GM18508 (cell line): ENCODE results near the gene PRICKLE2.

ENCODE experiments used
- ATAC-seq: cut with Tn5 transposase; IDR thresholded peaks from one replicate; pipeline ENCODE4 v1.9.1; 2021; ENCODE audit warnings: moderate number of reproducible peaks; ENCODE audit not compliant: insufficient read depth, unreplicated experiment

Gene PRICKLE2

DNA sequence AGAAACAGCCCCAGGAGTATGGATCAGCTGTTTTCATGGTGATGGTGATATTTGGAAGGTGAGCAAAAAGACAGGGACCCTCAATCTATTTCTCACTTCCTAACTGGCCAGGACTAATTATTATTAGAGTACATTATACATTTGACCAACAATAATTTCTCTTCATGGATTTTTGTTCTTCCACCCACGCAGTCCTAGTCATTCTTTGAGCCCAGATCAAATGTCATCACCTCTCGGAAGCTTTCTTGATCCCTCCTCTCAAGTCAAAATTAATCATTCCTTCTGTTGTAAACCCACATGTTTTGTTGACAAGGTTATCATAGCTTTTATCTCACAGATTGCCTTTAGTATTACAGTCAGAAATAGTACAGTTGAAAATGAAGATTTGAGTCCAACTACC, 29.2 kb upstream of the PRICKLE2 start:
- no peak for ATAC-seq

DNA sequence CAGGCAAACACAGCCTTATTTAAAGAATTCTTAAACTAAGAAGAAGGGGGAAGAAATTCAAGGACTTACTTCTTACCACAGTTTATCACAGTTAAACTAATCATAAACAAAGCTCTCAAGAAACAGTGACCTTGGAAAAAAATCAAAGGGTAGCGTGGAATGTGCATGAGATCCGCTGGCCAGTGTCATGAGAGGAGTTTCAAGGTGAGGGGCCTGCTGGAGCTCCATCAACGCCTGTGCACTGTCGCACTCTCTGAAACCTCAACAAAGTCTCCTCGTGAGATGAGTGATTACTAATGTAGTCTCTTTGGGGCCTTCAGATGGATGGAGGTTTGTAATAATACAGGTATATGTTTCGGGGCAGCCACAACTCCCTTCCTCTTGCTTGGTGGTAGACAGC, 28.4 kb upstream of the PRICKLE2 start:
- ATAC-seq: no peak

GRCh38 chr3:64251019-64251418, 25.8 kb upstream of the PRICKLE2 start:
- ATAC-seq: no peak

GRCh38 chr3:64247991-64248646, 22.9 kb upstream of the PRICKLE2 start:
- ATAC-seq: no peak

DNA sequence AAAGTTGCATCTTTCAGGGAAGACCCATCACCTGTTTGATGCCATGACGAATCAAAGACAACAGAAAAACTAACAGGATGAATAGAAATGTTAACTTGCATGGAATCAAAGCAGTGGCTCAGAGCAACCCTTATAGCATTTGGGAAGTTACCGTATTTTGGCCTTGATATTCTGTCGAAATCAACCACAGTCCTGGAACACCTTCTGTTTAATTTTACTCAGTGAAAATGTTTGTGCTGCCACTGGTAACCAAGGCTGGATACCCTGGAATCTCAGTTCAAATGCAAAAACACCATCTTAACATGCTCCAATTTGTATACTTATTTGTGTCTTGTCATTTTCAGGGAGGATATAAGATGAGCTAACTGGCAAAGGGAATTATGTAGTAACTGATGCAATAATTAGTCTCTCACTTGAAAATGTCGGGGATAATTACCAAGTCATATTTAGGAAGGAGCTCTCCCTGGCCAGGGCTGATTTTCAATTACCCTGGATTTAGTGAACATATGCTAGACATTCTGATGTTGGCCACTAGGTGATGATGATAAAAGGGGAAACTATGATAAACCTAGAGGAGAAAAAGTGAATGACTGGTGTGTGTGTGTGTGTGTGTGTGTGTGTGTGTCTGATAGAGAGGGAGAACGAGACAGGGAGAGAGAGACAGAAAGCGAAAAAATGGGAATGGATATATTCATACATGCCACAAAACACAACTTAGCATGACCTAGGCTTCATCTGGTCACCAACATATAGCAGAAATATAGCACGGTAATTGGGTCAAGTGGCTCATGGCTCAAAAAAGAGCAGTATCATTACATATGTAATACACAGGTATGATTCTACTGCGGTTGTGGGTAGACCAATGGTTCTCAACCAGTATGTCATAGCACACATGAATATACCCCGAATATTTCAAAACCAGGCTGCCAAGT, 19.0 kb upstream of the PRICKLE2 start:
- no peak for ATAC-seq

DNA sequence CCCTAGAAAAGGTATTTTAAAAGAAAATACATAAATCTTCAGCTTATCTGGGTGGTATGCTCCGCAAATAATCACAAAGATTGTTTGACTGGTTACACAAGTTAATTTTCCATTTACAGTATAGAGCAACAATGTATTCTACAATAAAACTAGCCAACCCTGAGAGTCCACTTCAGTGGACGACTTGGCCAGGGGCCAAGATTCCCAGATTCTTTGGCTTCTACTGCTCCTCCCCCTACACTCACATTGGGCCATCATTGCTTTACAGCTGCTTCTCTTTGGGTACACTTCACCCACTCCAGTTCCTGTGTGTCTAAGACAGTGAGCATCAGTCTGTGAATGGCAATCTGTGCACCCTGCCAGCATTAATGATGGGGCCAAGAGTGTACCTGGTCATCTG, 17.2 kb upstream of the PRICKLE2 start:
- ATAC-seq: no peak

GRCh38 chr3:64240959-64241358, 15.7 kb upstream of the PRICKLE2 start:
- no peak for ATAC-seq

DNA sequence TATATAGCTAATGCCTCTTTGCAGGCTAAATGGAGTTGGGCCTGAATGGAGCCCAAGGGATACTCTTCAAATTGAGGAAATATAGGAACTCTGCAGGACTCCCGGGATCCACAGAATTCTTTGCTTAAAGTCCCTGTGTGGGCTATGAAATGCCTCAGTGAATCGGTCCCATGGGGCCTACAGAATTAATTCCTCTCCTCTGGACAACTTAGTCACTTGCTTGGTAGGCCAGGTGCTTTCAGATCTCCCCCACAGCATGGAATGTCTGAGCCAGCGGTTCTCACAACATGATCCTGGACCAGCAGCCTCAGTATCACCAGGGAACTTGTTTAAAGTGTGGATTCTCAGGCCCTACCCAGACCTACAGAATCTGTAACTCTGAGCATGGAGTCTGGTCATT, 15.1 kb upstream of the PRICKLE2 start:
- ATAC-seq: no peak

- ATAC-seq: no peak
Measured at GRCh38 chr3:64239841-64240240, 14.6 kb upstream of the PRICKLE2 start.

GRCh38 chr3:64238971-64239667, 13.9 kb upstream of the PRICKLE2 start:
- no peak for ATAC-seq

GRCh38 chr3:64237083-64237482, 11.8 kb upstream of the PRICKLE2 start:
- ATAC-seq: no peak

GRCh38 chr3:64235605-64236004, 10.3 kb upstream of the PRICKLE2 start:
- no peak for ATAC-seq

GRCh38 chr3:64234571-64234970, 9.3 kb upstream of the PRICKLE2 start:
- no peak for ATAC-seq

DNA sequence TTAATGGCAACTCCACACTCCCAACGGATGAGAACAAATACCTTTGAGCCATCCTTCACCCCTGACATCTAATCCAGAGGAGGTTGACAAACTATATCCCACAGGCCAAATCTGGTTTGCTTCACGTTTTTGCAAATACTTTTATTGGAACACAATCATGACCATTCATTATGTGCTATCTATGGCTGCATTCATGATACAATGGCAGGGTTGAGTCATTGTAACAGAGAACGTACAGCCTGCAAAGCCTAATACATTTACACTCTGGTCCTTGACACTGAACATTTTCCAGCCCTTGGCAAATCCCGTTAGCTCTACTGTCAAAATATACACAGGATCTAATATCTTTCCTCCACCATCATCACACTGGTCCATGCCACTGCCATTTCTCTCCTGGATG, 7.6 kb upstream of the PRICKLE2 start:
- ATAC-seq: no peak

GRCh38 chr3:64229903-64230302, 4.6 kb upstream of the PRICKLE2 start:
- ATAC-seq: no peak

DNA sequence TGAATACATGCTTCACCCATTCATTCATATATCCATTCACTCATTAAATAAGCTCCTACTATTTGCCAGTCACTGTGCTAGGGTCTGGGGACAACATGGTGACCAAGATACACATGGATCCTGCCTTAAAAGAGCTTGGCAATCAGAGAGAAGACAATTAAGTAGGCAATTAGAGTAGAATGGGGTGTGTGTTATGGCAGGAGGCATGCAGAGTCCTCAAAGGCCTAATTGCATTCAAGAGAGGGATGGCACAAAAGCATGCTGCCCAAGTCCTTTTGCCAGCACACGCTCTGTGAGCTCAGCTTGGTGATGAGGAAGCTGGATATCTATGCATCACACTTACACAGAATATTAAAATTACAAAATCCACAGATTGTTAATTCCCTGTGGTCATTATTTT, 2.8 kb upstream of the PRICKLE2 start:
- no peak for ATAC-seq

DNA sequence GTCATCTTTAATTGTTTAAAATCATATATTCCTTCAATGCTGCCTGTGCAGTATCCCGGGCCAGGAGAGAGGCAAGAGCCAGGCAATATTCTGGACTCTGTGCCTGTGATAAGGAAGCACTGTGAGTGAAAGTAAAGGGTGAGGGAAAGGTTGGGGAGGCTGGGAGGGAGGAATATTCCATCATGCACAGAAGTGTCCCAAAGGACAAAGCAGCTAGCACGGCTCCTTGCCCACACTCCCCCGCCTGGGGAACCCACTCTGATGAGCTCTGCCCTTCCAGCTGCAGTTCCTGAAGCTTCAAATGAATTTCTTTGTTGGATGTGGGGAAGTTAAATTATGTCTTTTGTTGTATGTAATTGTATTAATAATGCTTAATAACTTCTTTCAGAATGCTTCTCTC, 1.5 kb upstream of the PRICKLE2 start:
- ATAC-seq: no peak

GRCh38 chr3:64225695-64226499, 631 bp upstream of the PRICKLE2 start:
- ATAC-seq: no peak

DNA sequence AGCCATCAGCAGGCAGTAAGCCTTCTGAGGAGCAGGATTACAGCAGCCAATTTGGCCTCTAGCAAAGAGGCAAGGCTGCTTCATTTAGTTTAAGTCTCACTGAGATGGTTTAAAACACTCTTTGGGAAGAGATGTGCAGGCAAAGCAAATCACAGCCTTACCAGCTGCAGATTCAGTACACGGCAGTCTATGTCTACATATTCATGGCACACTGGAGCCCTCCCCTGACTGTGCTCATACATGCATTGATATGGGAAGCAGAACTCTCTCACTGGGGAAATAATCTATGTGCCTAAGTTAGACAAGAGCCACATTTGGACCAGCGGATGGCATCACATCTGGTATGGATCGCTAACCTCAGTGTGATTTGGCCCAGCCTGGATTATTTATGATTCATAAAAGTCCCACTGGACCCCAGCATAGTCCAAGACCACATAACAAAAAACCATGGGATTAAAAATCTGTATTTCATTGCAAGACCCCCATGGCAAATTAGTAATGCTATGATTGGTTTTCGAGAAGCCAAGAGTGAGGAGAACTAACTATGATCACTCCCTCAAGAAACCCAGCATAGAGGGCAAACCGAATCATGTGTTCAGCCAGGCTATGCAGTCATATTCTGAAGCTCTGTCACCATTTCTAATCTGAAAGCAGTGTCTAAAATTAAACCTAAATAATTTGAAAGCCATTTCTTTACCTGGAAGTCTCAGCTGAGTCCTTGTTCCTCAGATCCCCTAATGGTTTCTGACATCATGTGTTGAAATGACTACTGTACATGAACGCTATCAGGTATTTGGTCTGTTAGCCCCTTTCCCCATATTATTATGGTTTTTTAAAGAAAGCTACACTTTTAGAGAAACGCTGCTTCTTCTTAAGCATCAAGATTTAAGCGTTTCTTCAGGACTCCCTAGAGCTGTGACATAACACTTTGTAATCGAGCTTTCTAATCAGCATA, 1.2 kb downstream of the PRICKLE2 start:
- no peak for ATAC-seq
